NB4 (cell line): ENCODE results near the gene POLRMT.

Source experiments
- CTCF ChIP-seq: IDR thresholded peaks from one replicate; pipeline ENCODE4 v1.5.1; 2012; ENCODE audit warnings: low read depth, low read length
- TF ChIP-seq, protein P1 (sequence below): IDR thresholded peaks from 2 replicates; pipeline ENCODE4 v1.6.1; 2011; ENCODE audit warnings: low read depth, low read length

GRCh38 chr19:679418-680286 lies 46.3 kb upstream of the POLRMT start:
- no peak for TF ChIP-seq CTCF
- TF ChIP-seq, protein P1, sequence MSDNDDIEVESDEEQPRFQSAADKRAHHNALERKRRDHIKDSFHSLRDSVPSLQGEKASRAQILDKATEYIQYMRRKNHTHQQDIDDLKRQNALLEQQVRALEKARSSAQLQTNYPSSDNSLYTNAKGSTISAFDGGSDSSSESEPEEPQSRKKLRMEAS, result no peak
